GM13977 (cell line): ENCODE results near the gene SCP2.

Experiments
- DNase-seq: peaks from one replicate; pipeline ENCODE4 v3.0.0; 2012; ENCODE audit warnings: low spot score
- in situ Hi-C: fragments of 300-500 bp; cut with MboI; formaldehyde crosslinking; loops from one replicate; pipeline ENCODE4 v1.12.0; 2022; ENCODE audit warnings: low sequenced_read_pairs, low pct_unique_long_range_greater_than_20kb, mixed read lengths, inconsistent platforms; ENCODE audit not compliant: unreplicated experiment
- TF ChIP-seq, protein P1 (sequence below): IDR thresholded peaks from 2 replicates; pipeline ENCODE4 v1.5.1; 2012; ENCODE audit warnings: mild to moderate bottlenecking, control low read depth; ENCODE audit not compliant: insufficient read depth; ENCODE audit errors: extremely low read depth, missing control alignments

SCP2 gene

DNA sequence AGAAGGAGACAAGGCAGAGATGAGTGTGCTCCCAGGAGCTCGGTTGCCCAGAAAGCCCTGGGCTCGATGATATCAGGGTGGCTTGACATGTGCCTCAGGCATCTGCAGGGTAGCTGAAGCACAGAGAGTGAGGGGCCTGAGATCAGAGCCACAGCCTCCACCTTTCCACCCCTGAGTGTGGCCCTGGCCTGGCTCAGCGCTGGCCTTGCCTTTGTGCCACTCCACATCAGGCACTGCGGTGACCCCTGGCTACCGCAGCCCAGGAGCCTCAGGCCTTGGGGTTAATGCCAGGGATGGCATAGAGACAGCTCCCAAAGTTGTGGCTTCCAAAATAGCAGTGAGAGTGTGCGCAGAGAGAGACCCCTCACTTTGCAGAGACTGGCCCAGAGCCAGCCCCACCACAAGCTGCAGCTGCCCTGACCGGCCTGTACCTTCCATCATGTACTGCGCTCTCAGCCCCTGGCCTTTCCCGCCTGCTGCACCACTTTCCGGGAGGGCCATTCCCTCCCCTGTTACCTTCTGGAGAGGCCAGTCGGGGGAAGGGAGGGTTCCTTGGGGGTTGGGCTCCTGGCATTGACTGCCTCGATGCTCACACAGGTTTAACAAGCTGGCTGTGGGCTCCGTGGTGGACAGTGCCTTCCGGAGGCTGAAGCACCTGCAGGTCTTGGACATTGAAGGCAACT is 154.4 kb downstream of the SCP2 start:
- no peak for DNase-seq
- TF ChIP-seq, protein P1, sequence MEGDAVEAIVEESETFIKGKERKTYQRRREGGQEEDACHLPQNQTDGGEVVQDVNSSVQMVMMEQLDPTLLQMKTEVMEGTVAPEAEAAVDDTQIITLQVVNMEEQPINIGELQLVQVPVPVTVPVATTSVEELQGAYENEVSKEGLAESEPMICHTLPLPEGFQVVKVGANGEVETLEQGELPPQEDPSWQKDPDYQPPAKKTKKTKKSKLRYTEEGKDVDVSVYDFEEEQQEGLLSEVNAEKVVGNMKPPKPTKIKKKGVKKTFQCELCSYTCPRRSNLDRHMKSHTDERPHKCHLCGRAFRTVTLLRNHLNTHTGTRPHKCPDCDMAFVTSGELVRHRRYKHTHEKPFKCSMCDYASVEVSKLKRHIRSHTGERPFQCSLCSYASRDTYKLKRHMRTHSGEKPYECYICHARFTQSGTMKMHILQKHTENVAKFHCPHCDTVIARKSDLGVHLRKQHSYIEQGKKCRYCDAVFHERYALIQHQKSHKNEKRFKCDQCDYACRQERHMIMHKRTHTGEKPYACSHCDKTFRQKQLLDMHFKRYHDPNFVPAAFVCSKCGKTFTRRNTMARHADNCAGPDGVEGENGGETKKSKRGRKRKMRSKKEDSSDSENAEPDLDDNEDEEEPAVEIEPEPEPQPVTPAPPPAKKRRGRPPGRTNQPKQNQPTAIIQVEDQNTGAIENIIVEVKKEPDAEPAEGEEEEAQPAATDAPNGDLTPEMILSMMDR, result no peak
- in situ Hi-C loops, result no loop called here

DNA sequence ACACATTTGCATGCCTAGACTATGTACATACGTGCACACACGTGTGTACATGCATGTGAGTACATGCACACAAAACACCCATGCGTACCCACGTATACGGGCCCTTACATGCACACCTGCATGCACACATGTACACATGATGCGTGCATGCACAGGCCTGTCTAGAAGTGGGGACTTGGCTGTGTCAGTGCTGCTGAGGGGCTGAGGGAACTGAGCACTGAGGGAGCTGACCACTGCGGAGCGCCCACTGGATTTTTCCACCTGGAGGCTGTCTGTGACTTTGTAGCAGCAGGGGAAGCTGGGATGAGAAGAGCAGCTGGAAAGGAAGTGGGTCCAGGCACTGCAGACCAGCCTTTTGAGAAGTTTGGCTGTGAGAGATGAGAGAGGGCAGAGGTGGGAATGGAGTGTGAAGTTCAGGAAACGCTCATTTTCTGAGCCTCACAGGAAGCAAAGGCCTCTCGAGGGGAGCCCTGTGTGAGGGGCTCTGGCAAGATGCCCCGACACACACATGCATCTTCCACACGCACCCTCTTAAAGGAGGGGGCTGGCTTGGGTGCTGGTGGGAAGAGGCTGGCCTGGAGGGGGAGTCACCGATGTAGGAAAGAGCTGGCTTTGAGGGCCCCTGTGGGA is 155.9 kb downstream of the SCP2 start:
- in situ Hi-C loops, result no loop called here
- no peak for DNase-seq
- TF ChIP-seq, protein P1, result no peak

DNA sequence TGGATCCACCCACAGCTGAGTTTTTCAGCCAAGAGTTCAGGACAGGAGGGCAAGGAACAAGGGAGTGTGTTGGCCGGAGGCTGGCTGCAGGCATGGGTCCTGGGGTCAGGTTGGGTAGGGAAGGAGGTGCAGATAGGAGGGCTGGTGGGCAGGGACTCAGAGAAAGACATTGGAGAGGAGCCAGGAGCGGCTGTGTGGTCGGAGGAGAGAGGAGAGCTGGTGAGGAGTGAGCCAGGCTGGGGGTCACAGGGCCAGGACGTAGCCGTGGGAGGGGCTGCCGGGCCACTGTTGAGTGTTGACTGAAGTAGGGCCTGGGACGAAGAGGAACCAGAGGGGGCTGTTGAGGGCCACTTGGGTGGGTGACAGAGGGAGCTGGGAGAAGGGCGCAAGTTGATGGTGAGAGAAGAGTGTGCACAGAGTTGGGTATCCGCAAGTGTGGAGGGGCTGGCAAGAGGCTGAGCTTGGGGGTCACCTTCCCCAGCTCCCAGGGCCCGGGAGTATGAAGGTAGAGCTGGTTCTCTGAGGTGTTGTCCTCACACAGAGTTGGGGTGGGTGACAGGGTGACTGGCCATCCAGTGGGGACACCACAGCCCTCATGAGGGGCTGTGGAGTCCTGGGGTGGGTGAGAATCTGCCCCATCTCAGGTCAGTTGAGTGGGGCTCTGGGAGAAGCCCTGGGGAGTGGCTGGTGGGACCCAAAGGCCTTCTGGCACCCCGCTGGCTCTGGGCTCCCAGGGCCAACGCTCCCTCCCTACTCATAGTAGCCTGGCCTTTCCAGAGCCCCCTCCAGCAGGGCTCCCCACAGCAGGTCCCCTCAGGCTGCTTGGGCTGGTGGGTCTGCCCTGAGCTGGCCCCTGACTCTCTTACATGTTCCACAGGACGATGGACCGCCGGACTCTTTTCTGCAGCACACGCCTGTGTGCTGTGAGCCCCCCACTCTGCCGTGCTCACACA is 156.8 kb downstream of the SCP2 start:
- in situ Hi-C loops, result no loop called here
- DNase-seq, result no peak

DNA sequence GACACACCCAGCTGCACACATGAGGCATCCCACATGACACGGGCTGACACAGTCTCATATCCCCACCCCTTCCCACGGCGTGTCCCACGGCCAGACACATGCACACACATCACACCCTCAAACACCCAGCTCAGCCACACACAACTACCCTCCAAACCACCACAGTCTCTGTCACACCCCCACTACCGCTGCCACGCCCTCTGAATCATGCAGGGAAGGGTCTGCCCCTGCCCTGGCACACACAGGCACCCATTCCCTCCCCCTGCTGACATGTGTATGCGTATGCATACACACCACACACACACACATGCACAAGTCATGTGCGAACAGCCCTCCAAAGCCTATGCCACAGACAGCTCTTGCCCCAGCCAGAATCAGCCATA is 157.5 kb downstream of the SCP2 start:
- no peak for DNase-seq
- in situ Hi-C loops, result no loop called here
- TF ChIP-seq, protein P1, result no peak

More for the DNA sequence above, 156.8 kb downstream of the SCP2 start:
- TF ChIP-seq, protein P1, result no peak

DNA sequence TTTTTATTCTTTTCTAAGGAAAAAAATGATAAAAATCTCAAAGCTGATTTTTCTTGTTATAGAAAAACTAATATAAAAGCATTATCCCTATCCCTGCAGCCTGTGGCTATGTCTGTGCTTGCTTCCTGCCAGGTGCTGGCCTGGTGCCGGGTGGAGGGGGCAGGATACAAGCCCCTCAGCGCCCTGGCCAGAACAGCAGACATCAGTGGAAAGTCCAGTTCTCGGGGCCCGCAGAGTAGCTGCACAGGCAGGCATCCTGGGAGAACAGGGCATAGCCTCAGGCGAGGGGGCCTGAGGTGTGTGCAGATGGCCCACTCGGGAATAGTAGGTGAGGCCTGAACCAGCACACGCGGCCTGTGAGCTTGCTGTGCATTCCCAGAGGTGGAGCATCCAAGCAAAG is 158.3 kb downstream of the SCP2 start:
- TF ChIP-seq, protein P1, result no peak
- no peak for DNase-seq

DNA sequence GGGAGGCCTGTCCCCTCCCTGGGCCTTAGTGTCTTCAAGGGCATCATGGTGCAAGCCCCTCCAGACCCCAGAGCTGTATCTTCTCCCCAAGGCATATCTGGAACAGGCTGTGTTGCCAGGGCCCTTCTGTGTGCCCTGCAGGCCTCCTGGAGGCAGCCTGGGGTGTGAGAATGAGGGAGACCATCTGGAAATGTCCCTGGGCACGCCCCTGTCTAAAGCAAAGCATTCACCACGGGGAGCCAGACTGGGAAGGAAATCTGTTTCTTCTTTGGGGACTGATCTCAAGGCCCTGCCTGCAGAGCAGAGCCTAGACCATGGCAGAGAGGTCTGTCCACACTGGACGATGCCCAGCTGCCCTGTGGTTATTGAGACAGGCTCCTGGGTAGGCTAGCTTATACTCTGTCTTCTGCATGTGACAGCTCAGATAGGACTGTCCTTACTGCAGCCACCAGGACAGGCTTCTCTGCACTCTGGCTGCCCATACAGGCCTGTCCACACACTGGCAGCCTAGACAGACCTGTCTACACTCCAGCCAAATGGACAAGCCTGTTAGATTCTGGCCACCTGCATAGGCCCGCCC is 159.5 kb downstream of the SCP2 start:
- in situ Hi-C loops, result no loop called here
- TF ChIP-seq, protein P1, result no peak
- no peak for DNase-seq

More for the DNA sequence above, 158.3 kb downstream of the SCP2 start:
- in situ Hi-C loops, result no loop called here
